ENCODE results near the gene BLID.

The BLID gene

GRCh38 chr11:122102426-122102825 is 13.6 kb downstream of the BLID start:
- ChIA-PET POLR2A (no interaction called here), CTCF (interaction anchor here (0.7 to 2.3 kb wide), 14 partner anchors 21 to 447 kb away, joined by 3 to 14 read pairs (median 4); no protein-coding TSS in a partner anchor)
- H3K9me3 ChIP-seq (ENCODE audit: control insufficient read depth, insufficient read depth, low read depth, low read length), result no peaks in the 10 kb centered on the region
- no peaks in the 10 kb centered on the region for H3K36me3 ChIP-seq (ENCODE audit: control insufficient read depth in 2 of 2, insufficient read depth in 1 of 2, low read length in 2 of 2)
- no peak overlapping the region for H3K27ac ChIP-seq (ENCODE audit: extremely low read depth, low read depth, low read length)
- no peak for TF ChIP-seq SCRT1 (tag by site-specific recombination; IDR thresholded peaks at IDR 0.05; ENCODE audit: borderline replicate concordance)
- no peak for TF ChIP-seq ZNF433 (tag by site-specific recombination; IDR thresholded peaks at IDR 0.05; ENCODE audit: low read depth)
- no peak for TF ChIP-seq ZBTB20 (tag by site-specific recombination; IDR thresholded peaks at IDR 0.05)
- no peak for TF ChIP-seq ZBTB7A (tag by site-specific recombination; IDR thresholded peaks at IDR 0.05; ENCODE audit: low read depth)
- TF ChIP-seq ZNF791 (tag by site-specific recombination; IDR thresholded peaks at IDR 0.05), result no peak
- TF ChIP-seq ZNF610 (tag by site-specific recombination; IDR thresholded peaks at IDR 0.05; ENCODE audit: borderline replicate concordance), result no peak
- no peak for TF ChIP-seq ZNF785 (tag by site-specific recombination; IDR thresholded peaks at IDR 0.05)
- TF ChIP-seq ZBTB6 (tag by site-specific recombination; IDR thresholded peaks at IDR 0.05), result no peak
- TF ChIP-seq GFI1B (tag by site-specific recombination; IDR thresholded peaks at IDR 0.05), result no peak
- no peak for TF ChIP-seq ZNF596 (tag by site-specific recombination; IDR thresholded peaks at IDR 0.05)
- no peak for TF ChIP-seq ZNF2 (tag by site-specific recombination; IDR thresholded peaks at IDR 0.05)
- H3K4me1 ChIP-seq (ENCODE audit: control insufficient read depth, insufficient read depth, low read length), result no peaks in the 10 kb centered on the region
- no peak overlapping the region for H3K4me3 ChIP-seq (ENCODE audit: low read depth, low read length)

GRCh38 chr11:122101625-122102291 is 14.3 kb downstream of the BLID start:
- Histone ChIP-seq H3K9me3 (ENCODE audit: control insufficient read depth, insufficient read depth, low read depth, low read length) (no peaks in the 10 kb centered on the region), H3K36me3 (ENCODE audit: control insufficient read depth in 2 of 2, insufficient read depth in 1 of 2, low read length in 2 of 2) (no peaks in the 10 kb centered on the region), H3K27ac (ENCODE audit: extremely low read depth, low read depth, low read length) (no peak overlapping the region), H3K4me3 (ENCODE audit: low read depth, low read length) (no peak overlapping the region), H3K4me1 (ENCODE audit: control insufficient read depth, insufficient read depth, low read length) (no peaks in the 10 kb centered on the region)
- TF ChIP-seq TRIM28 (IDR thresholded peaks at IDR 0.05; ENCODE audit: borderline replicate concordance, low read length), result 0 out of 2 replicates have a peak, but pooled peaks have one; percentile 38
- TF ChIP-seq INSM2 (tag by site-specific recombination; IDR thresholded peaks at IDR 0.05), result no peak
- CTCF ChIA-PET, result interaction anchor here (0.6 to 2.3 kb wide), 23 partner anchors 11 to 937 kb away, joined by 3 to 14 read pairs (median 4); partner anchors contain the start of gene BLID
- POLR2A ChIA-PET, result interaction anchor here (0.5 kb wide), 1 partner anchor 635 kb away, joined by 4 read pairs; no protein-coding TSS in a partner anchor

- Histone ChIP-seq H3K4me1 (ENCODE audit: control insufficient read depth, insufficient read depth, low read length) (no peaks in the 10 kb centered on the region), H3K36me3 (ENCODE audit: control insufficient read depth in 2 of 2, insufficient read depth in 1 of 2, low read length in 2 of 2) (no peaks in the 10 kb centered on the region), H3K4me3 (ENCODE audit: low read depth, low read length) (no peak overlapping the region), H3K27ac (ENCODE audit: extremely low read depth, low read depth, low read length) (no peak overlapping the region), H3K9me3 (ENCODE audit: control insufficient read depth, insufficient read depth, low read depth, low read length) (no peaks in the 10 kb centered on the region)
- ChIA-PET CTCF (interaction anchor here (0.6 to 2.3 kb wide), 8 partner anchors 12 to 445 kb away, joined by 3 to 14 read pairs (median 4); no protein-coding TSS in a partner anchor), POLR2A (interaction anchor here (0.7 kb wide), 1 partner anchor 25 kb away, joined by 6 read pairs; no protein-coding TSS in a partner anchor)
- no peak for TF ChIP-seq ZBTB11 (tag by site-specific recombination; conservative IDR thresholded peaks at IDR 0.05; ENCODE audit: low read depth)
- no peak for TF ChIP-seq ZNF544 (tag by site-specific recombination; IDR thresholded peaks at IDR 0.05)
- no peak for TF ChIP-seq ZNF558 (tag by site-specific recombination; IDR thresholded peaks at IDR 0.05)
- TF ChIP-seq ZNF704 (tag by site-specific recombination; IDR thresholded peaks at IDR 0.05), result no peak
- TF ChIP-seq YY2 (tag by site-specific recombination; IDR thresholded peaks at IDR 0.05), result no peak
- TF ChIP-seq ZNF311 (tag by site-specific recombination; IDR thresholded peaks at IDR 0.05; ENCODE audit: borderline replicate concordance), result no peak
- no peak for TF ChIP-seq ZBTB48 (tag by site-specific recombination; IDR thresholded peaks at IDR 0.05)
- TF ChIP-seq BCL11B (tag by site-specific recombination; IDR thresholded peaks at IDR 0.05; ENCODE audit: low read depth), result no peak
- no peak for TF ChIP-seq ZNF146 (tag by site-specific recombination; IDR thresholded peaks at IDR 0.05)
- no peak for TF ChIP-seq ZNF324 (tag by site-specific recombination; IDR thresholded peaks at IDR 0.05)
- no peak for TF ChIP-seq OVOL3 (tag by site-specific recombination; IDR thresholded peaks at IDR 0.05)
- TF ChIP-seq ZNF37A (tag by site-specific recombination; IDR thresholded peaks at IDR 0.05), result no peak
- no peak for TF ChIP-seq ZNF354C (tag by site-specific recombination; IDR thresholded peaks at IDR 0.05; ENCODE audit: borderline replicate concordance, low read depth)
Observed at GRCh38 chr11:122100756-122101080, 15.3 kb downstream of the BLID start.
